Gastrocnemius medialis (tissue), 4 donors: Measurements from ENCODE around the gene GTPBP4.

Experiments used
- POLR2A ChIP-seq, 2 donors: fragments of 450-650 bp; IDR thresholded peaks; one replicate each; pipeline ENCODE4 v1.6.1; 2017; ENCODE audit warnings: antibody characterized with exemption in 2 of 2, mild to moderate bottlenecking in 2 of 2, moderate library complexity in 2 of 2
- TF ChIP-seq, protein P1 (sequence below), 5 experiments: fragments of 450-650 bp in 3 of 5; fragments of 200-600 bp in 2 of 5; sonication (generic) in 2 of 5; IDR thresholded peaks in 4 of 5; conservative IDR thresholded peaks in 1 of 5; 1 replicate in 4 of 5; 2 replicates in 1 of 5; pipeline ENCODE4 v1.5.1; 2016 to 2019; ENCODE audit warnings: antibody characterized with exemption in 5 of 5, mild to moderate bottlenecking in 3 of 5, moderate library complexity in 3 of 5

DNA sequence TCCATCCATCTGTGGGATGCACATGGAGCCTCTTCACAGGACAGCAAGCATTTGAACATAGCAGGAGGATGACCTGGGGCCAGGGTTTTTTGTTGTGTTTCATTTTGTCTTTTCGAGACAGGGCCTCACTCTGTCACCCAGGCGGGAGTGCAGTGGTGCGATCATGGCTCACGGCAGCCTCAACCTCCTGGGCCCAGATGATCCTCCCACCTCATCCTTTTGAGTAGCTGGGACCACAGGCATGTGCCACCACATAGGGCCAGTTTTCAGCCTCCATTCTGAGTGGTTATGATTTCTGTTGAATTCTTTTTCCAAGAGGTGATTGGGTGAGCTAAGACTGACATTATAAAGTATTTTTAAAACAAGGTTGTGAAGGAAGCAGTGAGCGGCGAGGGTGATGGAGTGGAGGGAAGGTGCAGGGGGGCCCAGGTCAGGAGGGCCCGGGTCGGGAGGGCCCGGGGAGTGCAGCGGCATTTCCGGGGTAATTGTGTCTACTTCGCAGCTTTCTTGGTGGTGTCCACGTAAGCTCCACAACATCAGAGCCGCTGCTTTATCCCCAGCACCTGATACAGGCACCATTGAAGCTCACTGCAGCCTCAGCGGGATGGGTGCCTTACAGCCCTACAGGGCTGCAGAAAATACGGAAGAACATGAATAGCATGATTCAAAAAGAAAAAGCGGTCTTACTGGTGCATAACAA, 44.8 kb upstream of the GTPBP4 start:
- TF ChIP-seq, protein P1, sequence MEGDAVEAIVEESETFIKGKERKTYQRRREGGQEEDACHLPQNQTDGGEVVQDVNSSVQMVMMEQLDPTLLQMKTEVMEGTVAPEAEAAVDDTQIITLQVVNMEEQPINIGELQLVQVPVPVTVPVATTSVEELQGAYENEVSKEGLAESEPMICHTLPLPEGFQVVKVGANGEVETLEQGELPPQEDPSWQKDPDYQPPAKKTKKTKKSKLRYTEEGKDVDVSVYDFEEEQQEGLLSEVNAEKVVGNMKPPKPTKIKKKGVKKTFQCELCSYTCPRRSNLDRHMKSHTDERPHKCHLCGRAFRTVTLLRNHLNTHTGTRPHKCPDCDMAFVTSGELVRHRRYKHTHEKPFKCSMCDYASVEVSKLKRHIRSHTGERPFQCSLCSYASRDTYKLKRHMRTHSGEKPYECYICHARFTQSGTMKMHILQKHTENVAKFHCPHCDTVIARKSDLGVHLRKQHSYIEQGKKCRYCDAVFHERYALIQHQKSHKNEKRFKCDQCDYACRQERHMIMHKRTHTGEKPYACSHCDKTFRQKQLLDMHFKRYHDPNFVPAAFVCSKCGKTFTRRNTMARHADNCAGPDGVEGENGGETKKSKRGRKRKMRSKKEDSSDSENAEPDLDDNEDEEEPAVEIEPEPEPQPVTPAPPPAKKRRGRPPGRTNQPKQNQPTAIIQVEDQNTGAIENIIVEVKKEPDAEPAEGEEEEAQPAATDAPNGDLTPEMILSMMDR (IDR thresholded peaks at IDR 0.05 in 4 of 5, conservative IDR thresholded peaks at IDR 0.05 in 1 of 5), result no peak
- no peak for TF ChIP-seq POLR2A (IDR thresholded peaks at IDR 0.05)
